Stimulated activated CD4-positive, alpha-beta T cell treated with anti-CD3 and anti-CD28 coated beads, Interleukin-12 subunit alpha, Interleukin-12 subunit beta, amount 100 ng/mL, for 4 hours (primary cell): ENCODE results near the gene SPATA31E1.
"Not testable (repeated sequence)": the region's sequence is repeated elsewhere in the genome, so short reads cannot be mapped to it uniquely, and the experiment has no call there.

ENCODE experiments used
- DNase-seq: peaks from one replicate; pipeline ENCODE4 v3.0.0-alpha.2; 2020

Gene SPATA31E1

GRCh38 chr9:87886210-87886932 is 3.7 kb downstream of the SPATA31E1 start:
- DNase-seq = no peak

GRCh38 chr9:87886933-87887505 is 4.3 kb downstream of the SPATA31E1 start:
- DNase-seq = no peak

GRCh38 chr9:87887661-87888480 is 5.2 kb downstream of the SPATA31E1 start:
- DNase-seq = no peak

GRCh38 chr9:87888501-87888900 is 5.8 kb downstream of the SPATA31E1 start:
- DNase-seq = no peak

GRCh38 chr9:87889065-87889881 is 6.6 kb downstream of the SPATA31E1 start:
- DNase-seq = no peak

GRCh38 chr9:87889882-87890252 is 7.2 kb downstream of the SPATA31E1 start:
- DNase-seq = no peak

- no peak for DNase-seq
Measured at GRCh38 chr9:87890837-87891236, 8.2 kb downstream of the SPATA31E1 start.

- no peak for DNase-seq
Measured at GRCh38 chr9:87891754-87892153, 9.1 kb downstream of the SPATA31E1 start.

- no peak for DNase-seq
Measured at GRCh38 chr9:87892956-87893355, 10.3 kb downstream of the SPATA31E1 start.

GRCh38 chr9:87894998-87895625 is 12.4 kb downstream of the SPATA31E1 start:
- DNase-seq = no peak

- no peak for DNase-seq
Measured at GRCh38 chr9:87896891-87897290, 14.2 kb downstream of the SPATA31E1 start.

GRCh38 chr9:87898151-87898550 is 15.5 kb downstream of the SPATA31E1 start:
- no peak for DNase-seq

- not testable (repeated sequence) for DNase-seq
Measured at GRCh38 chr9:87902371-87902770, 19.7 kb downstream of the SPATA31E1 start.

GRCh38 chr9:87909310-87910041 is 26.8 kb downstream of the SPATA31E1 start:
- DNase-seq = no peak

GRCh38 chr9:87910821-87911220 is 28.1 kb downstream of the SPATA31E1 start:
- DNase-seq = no peak

- not testable (repeated sequence) for DNase-seq
Measured at GRCh38 chr9:87917662-87918061, 35.0 kb downstream of the SPATA31E1 start, which contains the start of gene SPATA31C1. SPATA31C1 (plus strand) TSS chr9:87917962.

GRCh38 chr9:87919013-87919412 is 36.3 kb downstream of the SPATA31E1 start:
- not testable (repeated sequence) for DNase-seq

- not testable (repeated sequence) for DNase-seq
Measured at GRCh38 chr9:87921561-87921960, 38.9 kb downstream of the SPATA31E1 start.

- DNase-seq = not testable (repeated sequence)
Measured at GRCh38 chr9:87923012-87923411, 40.3 kb downstream of the SPATA31E1 start.

- DNase-seq = not testable (repeated sequence)
Measured at GRCh38 chr9:87924851-87925250, 42.2 kb downstream of the SPATA31E1 start.

- not testable (repeated sequence) for DNase-seq
Measured at GRCh38 chr9:87929152-87929551, 46.5 kb downstream of the SPATA31E1 start.

- not testable (repeated sequence) for DNase-seq
Measured at GRCh38 chr9:87934444-87934843, 51.8 kb downstream of the SPATA31E1 start.
